T-helper 1 cell treated with Interleukin-12 subunit alpha and Interleukin-12 subunit beta and Interleukin-4 antibody, amounts not matched to agents 30 ng/mL and 1 ng/mL, for 36 hours (primary cell): ENCODE data around the gene ATRNL1. TPM values are rescaled to one million over a fixed set of nuclear protein-coding genes. Genes with fewer than 3 reads are reported as not detected.
"Not testable (repeated sequence)": the region's sequence is repeated elsewhere in the genome, so short reads cannot be mapped to it uniquely, and the experiment has no call there.

Experiments used
- intact Hi-C: fragments of 100-400 bp; cut with micrococcal nuclease; formaldehyde crosslinking; loops from one replicate; pipeline ENCODE4 v1.15.1; 2024
- total RNA-seq: library from RNA; stranded (reverse); gene quantifications from 2 replicates; pipeline ENCODE4 v1.2.3, GENCODE V29; 2022

Gene ATRNL1
- total RNA-seq, 1 donor from 2014 or later = 0.22 TPM

DNA sequence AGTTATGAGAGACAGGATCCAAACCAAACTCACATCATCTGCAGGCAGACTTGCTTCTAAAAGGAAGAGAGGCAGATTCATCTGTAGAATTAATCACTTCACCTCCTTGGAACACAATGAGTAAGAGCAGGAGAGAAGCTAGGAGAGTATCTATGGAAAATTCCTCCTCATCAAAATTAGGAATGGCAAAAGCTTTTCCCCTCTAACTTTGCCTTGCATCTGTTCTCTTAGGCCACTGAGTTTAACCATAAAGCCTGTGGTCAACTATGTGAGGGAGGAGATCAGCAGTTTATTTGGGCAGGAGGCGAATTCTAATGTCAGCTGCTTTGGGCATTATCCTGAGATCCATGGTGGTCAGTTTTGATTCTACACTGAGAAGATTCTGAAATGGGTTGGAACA, 618.1 kb downstream of the ATRNL1 start:
- intact Hi-C loops = no loop called here

- intact Hi-C loops = no loop called here
Observed at GRCh38 chr10:115720121-115720520, 627.0 kb downstream of the ATRNL1 start.

GRCh38 chr10:115727129-115727528, 634.0 kb downstream of the ATRNL1 start:
- intact Hi-C loops = no loop called here

DNA sequence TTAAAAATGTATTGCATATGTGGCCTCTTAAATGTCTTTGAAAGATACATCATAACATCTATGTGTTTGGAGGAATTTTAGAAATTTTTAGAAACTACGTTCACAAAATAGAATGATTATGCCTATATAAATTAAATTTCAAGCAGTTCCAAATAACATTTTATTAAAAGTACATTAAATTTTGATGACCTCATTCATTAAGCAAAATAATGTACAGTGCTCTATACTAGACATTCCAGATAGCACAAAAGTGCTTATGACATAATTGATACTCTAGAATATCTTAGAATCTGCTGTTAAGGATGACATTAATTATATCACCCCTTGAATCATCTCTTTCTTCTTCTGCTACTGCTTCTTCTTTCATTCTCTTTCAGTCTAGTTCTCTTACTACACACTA, 650.9 kb downstream of the ATRNL1 start:
- intact Hi-C loops = no loop called here

DNA sequence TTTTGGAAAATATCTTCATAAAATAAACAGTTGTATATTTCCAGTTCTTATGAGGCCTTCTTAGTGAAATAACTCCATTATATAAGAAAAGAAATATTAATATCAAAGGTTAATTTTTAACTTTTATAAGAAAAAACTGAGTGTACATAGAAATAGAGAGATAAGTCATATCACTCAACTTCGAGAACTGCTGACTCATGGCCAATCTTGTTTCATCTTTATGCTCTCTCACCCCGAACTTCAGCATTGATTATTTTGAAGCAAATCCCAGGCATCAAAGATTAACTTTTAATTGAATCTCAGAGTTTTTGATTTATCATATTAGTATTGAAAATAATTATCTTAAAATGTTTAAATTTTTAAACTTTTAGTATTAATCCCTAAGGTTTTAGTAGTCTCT, 652.8 kb downstream of the ATRNL1 start:
- intact Hi-C loops = no loop called here

DNA sequence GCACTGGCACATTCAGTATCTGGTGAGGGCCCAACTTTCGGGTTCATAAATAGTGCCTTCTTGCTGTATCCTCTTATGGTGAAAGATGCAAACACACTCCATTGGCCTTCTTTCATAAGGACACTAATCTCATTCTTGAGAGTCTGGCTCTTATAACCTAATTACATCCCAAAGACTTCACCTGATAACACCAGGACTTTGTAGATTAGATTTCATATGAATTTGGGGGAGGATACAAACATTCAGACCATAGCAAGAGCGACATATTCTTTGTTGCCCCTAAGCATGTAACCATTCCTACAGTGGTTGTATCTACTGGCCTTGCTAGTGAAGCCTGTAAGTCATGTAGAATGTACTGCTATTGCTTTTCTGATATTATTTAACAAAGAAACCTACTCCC, 654.6 kb downstream of the ATRNL1 start:
- intact Hi-C loops = no loop called here

DNA sequence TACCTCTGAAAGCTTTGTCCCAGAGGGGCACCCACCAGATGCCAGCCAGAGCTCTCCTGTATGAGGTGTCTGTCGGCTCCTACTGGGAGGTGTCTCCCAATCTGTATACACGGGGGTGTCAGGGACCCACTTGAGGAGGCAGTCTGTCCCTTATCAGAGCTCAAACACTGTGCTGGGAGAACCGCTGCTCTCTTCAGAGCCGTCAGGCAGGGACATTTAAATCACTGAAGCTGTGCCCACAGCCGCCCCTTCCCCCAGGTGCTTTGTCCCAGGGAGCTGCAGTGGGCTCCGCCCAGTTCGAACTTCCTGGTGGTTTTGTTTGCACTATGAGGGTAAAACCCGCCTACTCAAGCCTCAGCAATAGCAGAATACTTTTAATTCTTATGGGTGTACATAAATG, 665.3 kb downstream of the ATRNL1 start:
- intact Hi-C loops = not testable (repeated sequence)

DNA sequence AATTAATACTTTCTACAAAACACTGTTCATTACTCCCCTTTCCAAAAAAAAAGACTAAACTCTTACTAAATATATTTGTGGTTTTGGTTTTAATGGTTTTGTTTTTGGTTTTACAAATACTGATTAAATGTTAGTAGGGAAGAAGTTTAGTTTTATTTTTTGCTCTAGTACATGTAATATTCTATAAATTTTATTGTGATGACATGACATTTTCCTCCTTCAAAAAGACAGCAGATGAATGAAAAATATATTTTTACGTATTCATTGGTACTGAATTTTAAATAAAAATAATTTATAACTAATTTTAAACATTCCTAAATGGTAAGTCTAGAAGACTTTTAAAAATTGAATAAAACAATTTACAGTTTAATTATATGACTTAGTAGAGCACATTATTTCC, 667.0 kb downstream of the ATRNL1 start:
- intact Hi-C loops = no loop called here

GRCh38 chr10:115761166-115761565, 668.0 kb downstream of the ATRNL1 start:
- intact Hi-C loops = no loop called here

DNA sequence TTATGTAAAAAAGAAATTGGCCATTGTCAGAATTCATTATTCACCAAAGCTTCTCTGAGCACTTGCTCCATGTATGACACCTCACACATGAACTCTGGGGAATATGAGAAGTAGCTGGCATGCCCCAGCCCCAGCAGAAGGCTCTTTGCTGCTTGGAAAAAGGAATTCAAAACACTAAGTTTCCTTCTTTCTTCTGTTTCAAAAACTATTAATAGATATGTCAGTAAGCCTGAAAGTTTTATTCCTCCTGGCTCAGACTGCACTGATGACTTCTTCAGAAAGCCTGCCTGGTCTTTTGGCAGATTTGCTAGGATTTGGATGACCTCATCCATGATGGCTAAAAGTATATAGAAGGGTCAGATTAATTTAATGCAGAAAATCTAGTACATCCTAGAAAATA, 668.9 kb downstream of the ATRNL1 start:
- intact Hi-C loops = no loop called here

DNA sequence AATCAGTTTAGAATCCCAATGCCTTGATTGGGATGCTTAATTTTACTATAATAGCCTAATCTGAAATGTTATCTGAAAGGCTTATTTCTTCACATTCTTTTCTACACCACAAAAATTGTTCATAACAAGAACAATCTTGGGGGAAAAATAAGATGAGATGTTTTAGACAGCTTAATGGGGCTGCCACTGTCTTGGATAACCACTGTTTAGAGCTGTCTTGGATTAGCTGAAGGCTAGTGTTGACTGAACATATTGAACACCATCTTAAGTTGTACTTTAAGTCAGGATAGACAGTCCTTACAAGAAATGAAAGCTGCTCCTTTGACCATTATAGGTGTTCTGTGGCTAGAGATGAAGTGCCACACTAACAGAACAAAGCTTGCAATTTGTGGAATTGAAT, 678.6 kb downstream of the ATRNL1 start:
- intact Hi-C loops = no loop called here

DNA sequence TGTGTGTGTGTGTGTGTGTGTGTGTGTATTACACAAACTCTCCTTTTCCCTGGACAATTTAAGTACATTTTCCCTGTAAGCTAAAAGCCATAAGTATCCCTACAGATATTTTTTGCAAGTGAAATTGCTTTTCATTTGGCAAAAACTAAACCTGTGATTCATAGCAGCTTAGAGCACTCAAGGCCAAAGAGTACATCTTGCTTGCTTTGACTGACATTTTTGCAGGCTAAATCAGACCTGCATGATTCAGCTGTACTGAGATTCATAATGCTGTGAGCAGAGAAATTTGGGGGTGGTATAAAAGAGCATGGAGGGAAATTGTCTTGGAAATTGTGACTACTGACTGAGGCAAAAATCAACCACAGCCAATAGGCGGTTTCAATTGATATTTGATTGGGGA, 679.4 kb downstream of the ATRNL1 start:
- intact Hi-C loops = no loop called here

DNA sequence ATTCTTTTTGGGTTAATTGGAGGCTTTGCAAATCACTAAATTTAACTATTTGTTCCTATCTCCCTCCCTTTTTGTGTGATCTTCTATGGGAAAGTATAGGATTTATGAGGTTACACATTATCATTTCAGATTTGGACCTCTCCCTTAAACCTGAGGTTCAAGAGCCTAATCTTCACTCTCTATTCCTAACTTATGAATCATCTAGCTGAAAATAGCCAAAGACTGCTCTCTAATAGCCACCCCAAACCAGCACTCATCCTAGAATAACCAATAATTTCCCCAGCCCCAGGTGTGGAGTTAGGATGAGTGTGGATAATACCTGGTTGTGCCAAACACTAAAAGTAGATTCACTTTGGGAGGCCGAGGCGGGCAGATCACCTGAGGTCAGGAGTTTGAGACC, 680.7 kb downstream of the ATRNL1 start:
- intact Hi-C loops = no loop called here

DNA sequence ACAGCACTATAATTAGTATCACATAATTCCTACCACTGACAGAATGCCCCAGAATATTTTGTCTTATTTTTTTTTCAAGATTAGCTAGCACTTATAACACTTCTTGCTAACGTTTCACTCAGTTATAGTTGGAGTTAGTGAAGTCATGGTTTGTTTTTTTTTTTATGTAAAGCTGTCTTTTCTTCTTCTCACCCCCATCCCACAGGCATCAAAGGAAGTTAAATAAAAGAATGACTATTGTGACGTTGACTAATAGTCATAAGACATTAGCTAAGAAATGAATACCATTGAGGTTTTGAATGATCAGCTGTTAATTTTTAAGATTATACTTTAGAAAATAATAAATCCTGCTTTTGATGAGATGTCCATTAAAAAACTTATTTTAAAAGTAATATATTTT, 681.6 kb downstream of the ATRNL1 start:
- intact Hi-C loops = no loop called here

DNA sequence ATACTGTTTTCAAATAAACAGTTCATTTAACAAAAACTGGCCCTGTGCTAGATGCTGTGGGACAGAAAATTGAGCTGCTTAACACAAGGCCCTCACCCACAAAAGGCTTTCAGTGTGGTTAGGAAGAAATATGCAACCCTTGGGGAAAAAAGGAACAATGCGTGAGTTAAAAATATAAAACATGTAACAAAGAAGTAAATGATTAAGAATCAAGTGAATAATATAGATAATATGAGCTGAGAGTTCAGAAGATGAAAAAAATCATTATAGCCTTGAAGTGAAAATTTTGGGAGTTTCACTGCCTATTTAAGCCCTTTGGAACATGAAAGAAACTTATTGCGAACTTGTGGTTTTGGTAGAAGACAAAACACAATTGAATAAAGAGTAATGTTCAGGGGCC, 684.5 kb downstream of the ATRNL1 start:
- intact Hi-C loops = no loop called here

- intact Hi-C loops = no loop called here
Observed at GRCh38 chr10:115790220-115790619, 697.1 kb downstream of the ATRNL1 start.

DNA sequence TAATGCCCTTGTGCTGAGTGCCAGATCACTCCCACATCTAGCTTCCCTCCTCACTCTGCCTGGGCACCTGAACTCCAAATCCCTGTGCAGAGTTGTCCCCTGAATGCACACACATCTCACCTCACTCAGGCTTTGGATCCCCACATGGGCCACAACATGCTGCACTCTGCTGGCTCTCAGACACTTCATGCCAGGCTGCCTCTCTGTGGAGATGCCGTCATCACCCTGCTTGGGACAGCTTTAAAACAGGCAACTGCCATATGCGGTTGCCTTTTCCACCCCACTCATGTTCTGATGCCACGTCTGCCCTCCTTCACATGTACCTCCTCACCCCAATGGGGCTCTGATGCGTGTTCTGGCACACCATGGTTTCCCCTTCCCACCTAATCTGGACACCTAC, 702.8 kb downstream of the ATRNL1 start:
- intact Hi-C loops = loop anchor here (5.0 kb wide), 1 partner anchor 491 kb away; no protein-coding TSS in a partner anchor

GRCh38 chr10:115801457-115801856, 708.3 kb downstream of the ATRNL1 start:
- intact Hi-C loops = no loop called here

GRCh38 chr10:115801992-115802391, 708.8 kb downstream of the ATRNL1 start:
- intact Hi-C loops = no loop called here

GRCh38 chr10:115802911-115803310, 709.7 kb downstream of the ATRNL1 start:
- intact Hi-C loops = no loop called here

DNA sequence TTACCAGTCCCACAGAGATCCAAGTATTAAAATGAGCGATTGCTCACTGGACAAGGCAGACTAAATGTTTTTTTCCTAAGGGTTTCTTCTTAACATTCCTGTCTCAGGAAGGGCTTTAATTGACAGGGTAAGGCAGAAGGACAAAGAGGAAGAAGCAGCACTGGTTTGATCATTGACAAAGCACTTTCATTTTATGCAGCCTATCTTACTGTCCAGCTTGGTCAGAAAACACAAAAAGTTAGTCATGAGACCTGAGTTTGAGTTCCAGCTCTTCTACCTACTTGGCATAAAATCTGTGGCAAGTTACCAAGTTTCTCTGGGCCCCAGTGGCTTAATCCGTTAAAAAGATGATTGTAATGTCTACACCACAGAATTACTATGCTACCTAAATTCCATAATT, 721.4 kb downstream of the ATRNL1 start:
- intact Hi-C loops = no loop called here

DNA sequence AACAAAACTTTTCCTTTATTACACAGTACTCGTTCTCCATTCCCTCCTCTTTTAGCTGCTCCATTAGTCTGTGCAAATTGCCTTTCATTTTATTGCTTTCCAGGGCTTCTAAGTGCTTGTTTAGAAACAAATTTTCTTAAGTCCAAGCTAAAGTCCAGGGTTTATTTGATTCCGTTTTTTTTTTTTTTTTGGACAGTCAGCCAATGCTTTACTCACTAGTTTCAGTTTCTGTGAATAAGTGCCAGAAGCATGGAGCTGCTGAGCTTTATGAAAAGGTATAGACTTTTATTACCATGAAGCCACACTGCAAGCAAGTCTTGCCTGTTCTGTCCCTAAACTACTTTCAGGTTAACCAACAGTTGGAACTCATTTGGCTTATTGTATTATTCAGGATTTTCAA, 724.8 kb downstream of the ATRNL1 start:
- intact Hi-C loops = no loop called here

DNA sequence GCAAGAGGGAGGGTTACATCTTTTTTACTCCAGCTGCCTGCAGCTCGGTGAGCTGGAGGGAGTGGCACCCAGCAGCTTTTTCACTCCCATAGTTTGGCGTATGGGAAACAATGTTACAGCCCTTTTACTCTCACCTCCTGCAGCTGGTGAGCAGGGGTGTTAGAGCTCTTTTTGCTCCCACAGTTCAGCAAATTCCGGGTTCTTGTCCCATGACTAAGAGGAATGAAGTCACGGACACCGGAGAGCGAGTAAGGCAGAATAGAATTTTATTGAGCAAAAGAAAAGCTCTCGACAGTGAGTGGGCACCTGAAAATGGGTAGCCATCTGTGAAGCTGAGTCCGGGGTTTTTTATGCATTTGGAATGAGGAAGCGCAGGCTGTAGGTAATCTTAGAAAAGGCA, 733.2 kb downstream of the ATRNL1 start:
- intact Hi-C loops = no loop called here

DNA sequence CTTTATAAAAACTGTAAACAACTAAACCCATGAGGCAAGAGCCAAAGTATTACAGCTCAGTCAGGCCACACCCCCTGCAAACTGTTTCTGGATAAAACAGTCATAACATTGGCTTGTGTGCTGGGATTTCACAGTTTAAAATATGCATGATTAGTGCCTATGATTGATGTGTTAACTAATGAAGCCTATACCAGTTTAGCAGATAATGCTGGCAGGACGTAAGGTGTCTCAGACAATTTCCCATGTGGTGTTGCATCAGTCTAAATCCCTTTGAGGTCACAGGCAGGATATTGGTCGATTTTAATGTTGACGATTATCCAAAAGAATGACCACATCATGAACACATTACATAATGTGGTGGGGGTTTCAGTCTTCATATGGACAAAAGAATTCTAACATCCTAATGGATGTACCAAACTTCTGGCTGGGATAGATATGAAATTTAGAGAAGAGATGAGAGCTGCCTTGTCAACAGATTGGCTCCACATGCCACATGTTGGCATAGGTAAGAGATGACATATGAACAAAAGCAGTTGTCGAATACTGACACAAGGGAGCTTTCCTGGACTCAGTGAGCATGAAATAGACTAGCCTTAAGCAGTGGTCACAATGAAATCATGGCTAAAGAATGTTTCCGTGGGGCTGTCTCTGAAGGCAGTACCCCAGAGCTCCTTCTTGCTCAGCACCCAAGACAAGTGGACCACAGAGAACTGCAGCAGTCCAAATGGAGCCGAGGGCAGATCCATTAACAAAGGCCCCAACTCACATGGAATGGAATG, 734.3 kb downstream of the ATRNL1 start:
- intact Hi-C loops = no loop called here
